CD14-positive monocyte (primary cell): ENCODE measurements around the gene SINHCAF. TPM values are rescaled to one million over a fixed set of nuclear protein-coding genes. Genes with fewer than 3 reads are reported as not detected.

ENCODE experiments used
- DNase-seq, 3 donors: peaks; one replicate each; pipeline ENCODE4 v3.0.0-alpha.2; 2011 to 2022
- H2AFZ ChIP-seq: 2 replicates; pipeline ENCODE4 v1.6.0; 2012; ENCODE audit warnings: mild to moderate bottlenecking, low read depth, low read length, inconsistent platforms; ENCODE audit not compliant: insufficient read depth, poor library complexity, severe bottlenecking
- H3K27ac ChIP-seq, 2 donors: 1 replicate in 1 of 2; 2 replicates in 1 of 2; pipeline ENCODE4 v1.5.1; 2012 to 2013; ENCODE audit warnings: low read length in 2 of 2, control low read depth in 1 of 2, inconsistent platforms in 1 of 2, low read depth in 1 of 2, mild to moderate bottlenecking in 1 of 2
- H3K27me3 ChIP-seq, 2 donors: one replicate each; pipeline versions ENCODE4 v1.6.0 to v1.6.1; 2011 to 2013; ENCODE audit warnings: low read length in 2 of 2; ENCODE audit not compliant: control insufficient read depth in 2 of 2, insufficient read depth in 2 of 2
- H3K36me3 ChIP-seq, 2 donors: replicated peaks in 1 of 2; 1 replicate in 1 of 2; 2 replicates in 1 of 2; pipeline versions ENCODE4 v1.5.1 to v1.6.1; 2012 to 2013; ENCODE audit warnings: low read length in 2 of 2, control low read depth in 1 of 2, inconsistent platforms in 1 of 2, mild to moderate bottlenecking in 1 of 2; ENCODE audit not compliant: insufficient read depth in 2 of 2, control insufficient read depth in 1 of 2
- H3K4me1 ChIP-seq, 2 donors: 1 replicate in 1 of 2; 2 replicates in 1 of 2; pipeline versions ENCODE4 v1.5.1 to v1.6.1; 2012 to 2013; ENCODE audit warnings: low read length in 2 of 2, control low read depth in 1 of 2, inconsistent platforms in 1 of 2, mild to moderate bottlenecking in 1 of 2, moderate library complexity in 1 of 2; ENCODE audit not compliant: insufficient read depth in 2 of 2, control insufficient read depth in 1 of 2
- H3K4me2 ChIP-seq: replicated peaks from 2 replicates; pipeline ENCODE3; 2012; ENCODE audit warnings: low read length, moderate library complexity, mild to moderate bottlenecking; ENCODE audit not compliant: poor library complexity, severe bottlenecking; ENCODE audit errors: extremely low read depth
- H3K4me3 ChIP-seq, 3 experiments: fragments of 200-600 bp in 1 of 3; sonication (generic) in 1 of 3; replicated peaks in 1 of 3; 1 replicate in 2 of 3; 2 replicates in 1 of 3; pipeline ENCODE4 v1.5.1; 2011 to 2013; ENCODE audit warnings: low read length in 3 of 3, mild to moderate bottlenecking in 3 of 3, control low read depth in 2 of 3, low read depth in 2 of 3, inconsistent platforms in 1 of 3, moderate library complexity in 1 of 3
- H3K79me2 ChIP-seq: 2 replicates; pipeline ENCODE4 v1.6.0; 2012; ENCODE audit warnings: mild to moderate bottlenecking, control low read depth, inconsistent platforms, low read length, moderate library complexity; ENCODE audit not compliant: insufficient read depth
- H3K9ac ChIP-seq: 2 replicates; pipeline ENCODE4 v1.6.0; 2017; ENCODE audit warnings: low read length, mild to moderate bottlenecking; ENCODE audit not compliant: insufficient read depth, poor library complexity, severe bottlenecking
- H3K9me3 ChIP-seq, 2 donors: replicated peaks in 1 of 2; 1 replicate in 1 of 2; 2 replicates in 1 of 2; pipeline versions ENCODE4 v1.5.1 to v1.6.1; 2012 to 2013; ENCODE audit warnings: low read length in 2 of 2, control low read depth in 1 of 2; ENCODE audit not compliant: control insufficient read depth in 1 of 2, insufficient read depth in 1 of 2
- H4K20me1 ChIP-seq: 2 replicates; pipeline ENCODE4 v1.6.0; 2012; ENCODE audit warnings: mild to moderate bottlenecking, low read length, control low read depth, moderate library complexity; ENCODE audit not compliant: insufficient read depth
- H3K27ac Mint-ChIP-seq, 7 donors: one replicate each; pipeline ENCODE4 v1.8.0; 2020; ENCODE audit warnings: mild to moderate bottlenecking in 7 of 7, mixed read lengths in 7 of 7, moderate library complexity in 6 of 7, inconsistent platforms in 2 of 7
- H3K27me3 Mint-ChIP-seq, 3 donors: one replicate each; pipeline ENCODE4 v1.8.0; 2021 to 2022; ENCODE audit warnings: low read depth in 3 of 3, mild to moderate bottlenecking in 3 of 3, mixed read lengths in 3 of 3, moderate library complexity in 3 of 3, inconsistent platforms in 1 of 3
- H3K36me3 Mint-ChIP-seq, 2 donors: one replicate each; pipeline ENCODE4 v1.8.0; 2020; ENCODE audit warnings: mixed read lengths in 2 of 2, inconsistent platforms in 1 of 2, mild to moderate bottlenecking in 1 of 2
- H3K4me1 Mint-ChIP-seq: one replicate; pipeline ENCODE4 v1.8.0; 2020; ENCODE audit warnings: mild to moderate bottlenecking, mixed read lengths
- H3K4me3 Mint-ChIP-seq, 2 donors: one replicate each; pipeline ENCODE4 v1.8.0; 2020; ENCODE audit warnings: mild to moderate bottlenecking in 2 of 2, mixed read lengths in 2 of 2, moderate library complexity in 1 of 2
- H3K9me3 Mint-ChIP-seq, 7 donors: one replicate each; pipeline ENCODE4 v1.8.0; 2020 to 2022; ENCODE audit warnings: mixed read lengths in 7 of 7, mild to moderate bottlenecking in 6 of 7, moderate library complexity in 6 of 7, inconsistent platforms in 2 of 7
- WGBS: methylation state at CpG from one replicate; pipeline ENCODE4 v1.1.5; 2013; ENCODE audit warnings: missing lambda C conversion rate; ENCODE audit not compliant: insufficient coverage; 5-methylcytosine and 5-hydroxymethylcytosine counted together
- intact Hi-C, 2 donors: fragments of 100-400 bp; cut with micrococcal nuclease; formaldehyde crosslinking; loops; one replicate each; pipeline versions ENCODE4 v1.15.0 to v1.15.1; 2023
- polyA plus RNA-seq, 3 donors: library from polyadenylated mRNA; depleted of rRNA in 1 of 3; unstranded in 2 of 3; stranded (reverse) in 1 of 3; fragments of 300-500 nt in 2 of 3; fragments of >200 nt in 1 of 3; fragmentation: Illumina TruSeq in 2 of 3; gene quantifications; 1 replicate in 2 of 3; 2 replicates in 1 of 3; pipeline ENCODE4 v1.2.3, GENCODE V29; 2012 to 2021
- TF ChIP-seq, protein P1 (sequence below): fragments of 200-600 bp; IDR thresholded peaks from one replicate; pipeline ENCODE4 v1.8.0; 2022; ENCODE audit warnings: antibody characterized with exemption, mild to moderate bottlenecking

The SINHCAF gene
- polyA plus RNA-seq, 3 donors, result 14.2 to 20.2 (median 20.1) TPM

- H3K79me2 ChIP-seq, result no peaks in the 10 kb centered on the region
- DNase-seq, result no peak
- Mint-ChIP-seq H3K9me3 (peaks cover 0 to 3% (median 0%) of the 10 kb centered on the region in 7 donors), H3K27ac (no peak overlapping the region), H3K4me3 (no peak overlapping the region), H3K27me3 (peaks cover 0 to 1% (median 0%) of the 10 kb centered on the region in 3 donors), H3K36me3 (no peaks in the 10 kb centered on the region), H3K4me1 (peaks cover 18% of the 10 kb centered on the region)
- H3K4me2 ChIP-seq, result no peak overlapping the region
- H3K27ac ChIP-seq, result no peak overlapping the region
- no peak overlapping the region for H3K9ac ChIP-seq
- peaks cover 11% of the 10 kb centered on the region in 2 donors for H3K4me1 ChIP-seq
- H3K9me3 ChIP-seq, result no peaks in the 10 kb centered on the region
- H2AFZ ChIP-seq, result no peak overlapping the region
- no peaks in the 10 kb centered on the region for H3K27me3 ChIP-seq
- H4K20me1 ChIP-seq, result no peaks in the 10 kb centered on the region
- H3K36me3 ChIP-seq, result no peaks in the 10 kb centered on the region
- TF ChIP-seq, protein P1, sequence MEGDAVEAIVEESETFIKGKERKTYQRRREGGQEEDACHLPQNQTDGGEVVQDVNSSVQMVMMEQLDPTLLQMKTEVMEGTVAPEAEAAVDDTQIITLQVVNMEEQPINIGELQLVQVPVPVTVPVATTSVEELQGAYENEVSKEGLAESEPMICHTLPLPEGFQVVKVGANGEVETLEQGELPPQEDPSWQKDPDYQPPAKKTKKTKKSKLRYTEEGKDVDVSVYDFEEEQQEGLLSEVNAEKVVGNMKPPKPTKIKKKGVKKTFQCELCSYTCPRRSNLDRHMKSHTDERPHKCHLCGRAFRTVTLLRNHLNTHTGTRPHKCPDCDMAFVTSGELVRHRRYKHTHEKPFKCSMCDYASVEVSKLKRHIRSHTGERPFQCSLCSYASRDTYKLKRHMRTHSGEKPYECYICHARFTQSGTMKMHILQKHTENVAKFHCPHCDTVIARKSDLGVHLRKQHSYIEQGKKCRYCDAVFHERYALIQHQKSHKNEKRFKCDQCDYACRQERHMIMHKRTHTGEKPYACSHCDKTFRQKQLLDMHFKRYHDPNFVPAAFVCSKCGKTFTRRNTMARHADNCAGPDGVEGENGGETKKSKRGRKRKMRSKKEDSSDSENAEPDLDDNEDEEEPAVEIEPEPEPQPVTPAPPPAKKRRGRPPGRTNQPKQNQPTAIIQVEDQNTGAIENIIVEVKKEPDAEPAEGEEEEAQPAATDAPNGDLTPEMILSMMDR, result no peak
- no CpG with 5 or more reads among the region's 6 CpGs for WGBS
- intact Hi-C loops, result no loop called here
- H3K4me3 ChIP-seq, result no peak overlapping the region
Measured at GRCh38 chr12:31248337-31248736, 77.6 kb downstream of the SINHCAF start.

DNA sequence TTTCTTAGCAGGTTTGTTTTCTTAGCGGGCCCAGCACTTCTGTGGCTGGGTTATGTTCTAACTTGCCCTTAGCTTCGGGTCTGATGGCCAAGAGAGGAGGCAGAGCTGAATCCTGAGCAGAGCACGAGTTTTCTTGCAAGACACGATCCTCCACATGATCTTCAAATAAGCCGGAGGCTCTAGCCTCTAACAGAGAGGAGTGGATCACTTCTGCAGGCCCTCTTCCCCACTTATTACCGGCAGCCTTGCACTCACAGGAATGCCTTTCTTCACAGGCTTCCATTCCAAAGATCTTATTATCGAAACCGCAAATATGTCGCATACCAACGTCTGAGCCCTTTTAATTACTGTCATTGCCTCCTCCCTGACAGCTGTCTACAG lies 79.5 kb downstream of the SINHCAF start:
- Histone ChIP-seq H3K79me2 (no peaks in the 10 kb centered on the region), H3K4me1 (peaks cover 11% of the 10 kb centered on the region in 2 donors), H3K9me3 (no peaks in the 10 kb centered on the region), H3K27me3 (no peaks in the 10 kb centered on the region), H3K36me3 (no peaks in the 10 kb centered on the region), H3K9ac (no peak overlapping the region), H4K20me1 (no peaks in the 10 kb centered on the region), H3K4me3 (no peak overlapping the region), H2AFZ (no peak overlapping the region), H3K4me2 (no peak overlapping the region), H3K27ac (no peak overlapping the region)
- Mint-ChIP-seq H3K9me3 (peaks cover 0 to 3% (median 0%) of the 10 kb centered on the region in 7 donors), H3K4me3 (no peak overlapping the region), H3K27me3 (peaks cover 0 to 1% (median 0%) of the 10 kb centered on the region in 3 donors), H3K4me1 (peaks cover 15% of the 10 kb centered on the region), H3K36me3 (no peaks in the 10 kb centered on the region), H3K27ac (no peak overlapping the region)
- 95% methylated on average over 9 of the region's 10 CpGs for WGBS
- intact Hi-C loops, result no loop called here
- no peak for DNase-seq
- TF ChIP-seq, protein P1, result no peak
